HEK293T (cell line): ENCODE results near the gene KRTAP13-1.

Experiments
- CTBP1 ChIP-seq: fragments of 450-650 bp; IDR thresholded peaks from 2 replicates; pipeline ENCODE4 v1.6.1; 2016; ENCODE audit warnings: borderline replicate concordance
- FOXM1 ChIP-seq: fragments of 450-650 bp; IDR thresholded peaks from 2 replicates; pipeline ENCODE4 v1.6.1; 2017; ENCODE audit warnings: mild to moderate bottlenecking, borderline replicate concordance

GRCh38 chr21:30437010-30437565 lies 41.3 kb downstream of the KRTAP13-1 start:
- no peak for TF ChIP-seq CTBP1
- no peak for TF ChIP-seq FOXM1
